SK-N-SH treated with all-trans-retinoic acid at 6 μM for 48 hours (cell line): ENCODE measurements around the gene SLFN11.

Source experiments
- ARNTL ChIP-seq: fragments of 450-650 bp; formaldehyde crosslinking; IDR thresholded peaks from 2 replicates; pipeline ENCODE4 v1.5.0; 2020; ENCODE audit warnings: low read depth, mild to moderate bottlenecking, moderate library complexity, borderline replicate concordance
- BACH2 ChIP-seq: fragments of 250-450 bp; sonication (Bioruptor Pico); IDR thresholded peaks from 2 replicates; pipeline ENCODE4 v1.9.0; 2021; ENCODE audit warnings: mild to moderate bottlenecking, borderline replicate concordance
- ISL1 ChIP-seq: fragments of 250-450 bp; sonication (Bioruptor Pico); IDR thresholded peaks from 2 replicates; pipeline ENCODE4 v2.1.2; 2022; ENCODE audit warnings: mild to moderate bottlenecking, moderate library complexity
- OSR1 ChIP-seq: fragments of 250-450 bp; sonication (Bioruptor Pico); IDR thresholded peaks from 2 replicates; pipeline ENCODE4 v1.8.0; 2022; ENCODE audit warnings: moderate library complexity, mild to moderate bottlenecking, inconsistent platforms
- ZFP3 ChIP-seq: fragments of 250-450 bp; sonication (Bioruptor Pico); IDR thresholded peaks from 2 replicates; pipeline ENCODE4 v1.5.0; 2020; ENCODE audit warnings: mild to moderate bottlenecking, moderate library complexity

DNA sequence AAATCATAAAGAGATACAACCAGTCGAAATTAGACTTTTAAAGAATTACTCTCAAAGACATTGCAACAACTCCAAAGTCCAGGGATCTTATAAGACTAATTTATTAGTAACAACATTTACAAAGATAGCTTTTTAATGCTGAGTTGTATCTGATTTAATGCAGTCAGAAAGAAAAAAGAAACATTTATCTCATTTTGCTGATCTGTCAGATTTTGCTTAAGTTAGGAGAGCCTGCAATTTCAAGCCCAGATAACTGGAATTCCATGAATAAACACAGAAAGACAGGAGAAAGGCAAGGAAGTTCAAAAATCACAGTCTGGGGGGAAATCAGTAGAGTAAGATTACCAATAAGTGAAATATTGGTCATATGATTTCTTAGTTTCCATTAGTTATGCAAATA is 22.9 kb downstream of the SLFN11 start:
- TF ChIP-seq OSR1 (CRISPR knock-in tag) (no peak), ISL1 (CRISPR knock-in tag) (no peak), ARNTL (CRISPR knock-in tag) (no peak), BACH2 (CRISPR knock-in tag) (no peak), ZFP3 (no peak)
